Neural cell (in vitro differentiated cells): ENCODE measurements around the gene APBA1.

Source experiments
- EP300 ChIP-seq: fragments of 450-650 bp; conservative IDR thresholded peaks from 2 replicates; pipeline ENCODE4 v1.6.1; 2014; ENCODE audit warnings: antibody characterized with exemption, mild to moderate bottlenecking, moderate library complexity; ENCODE audit not compliant: poor library complexity, severe bottlenecking
- EZH2 ChIP-seq: fragments of 200-600, 300-800 bp; shearing (Covaris generic), sonication (generic); IDR thresholded peaks from 2 replicates; pipeline ENCODE4 v1.6.1; 2014; ENCODE audit warnings: antibody characterized with exemption, low read length, borderline replicate concordance, mild to moderate bottlenecking; ENCODE audit not compliant: insufficient read depth, poor library complexity, severe bottlenecking
- POLR2AphosphoS5 ChIP-seq: IDR thresholded peaks from 2 replicates; pipeline ENCODE4 v1.6.1; 2012
- TF ChIP-seq, protein P1 (sequence below): fragments of 450-650 bp; IDR thresholded peaks from 2 replicates; pipeline ENCODE4 v1.5.1; 2014; ENCODE audit warnings: antibody characterized with exemption, mild to moderate bottlenecking, moderate library complexity; ENCODE audit not compliant: poor library complexity, severe bottlenecking

GRCh38 chr9:69719983-69720382, 47.8 kb upstream of the APBA1 start:
- no peak for TF ChIP-seq EP300
- TF ChIP-seq, protein P1, sequence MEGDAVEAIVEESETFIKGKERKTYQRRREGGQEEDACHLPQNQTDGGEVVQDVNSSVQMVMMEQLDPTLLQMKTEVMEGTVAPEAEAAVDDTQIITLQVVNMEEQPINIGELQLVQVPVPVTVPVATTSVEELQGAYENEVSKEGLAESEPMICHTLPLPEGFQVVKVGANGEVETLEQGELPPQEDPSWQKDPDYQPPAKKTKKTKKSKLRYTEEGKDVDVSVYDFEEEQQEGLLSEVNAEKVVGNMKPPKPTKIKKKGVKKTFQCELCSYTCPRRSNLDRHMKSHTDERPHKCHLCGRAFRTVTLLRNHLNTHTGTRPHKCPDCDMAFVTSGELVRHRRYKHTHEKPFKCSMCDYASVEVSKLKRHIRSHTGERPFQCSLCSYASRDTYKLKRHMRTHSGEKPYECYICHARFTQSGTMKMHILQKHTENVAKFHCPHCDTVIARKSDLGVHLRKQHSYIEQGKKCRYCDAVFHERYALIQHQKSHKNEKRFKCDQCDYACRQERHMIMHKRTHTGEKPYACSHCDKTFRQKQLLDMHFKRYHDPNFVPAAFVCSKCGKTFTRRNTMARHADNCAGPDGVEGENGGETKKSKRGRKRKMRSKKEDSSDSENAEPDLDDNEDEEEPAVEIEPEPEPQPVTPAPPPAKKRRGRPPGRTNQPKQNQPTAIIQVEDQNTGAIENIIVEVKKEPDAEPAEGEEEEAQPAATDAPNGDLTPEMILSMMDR, result no peak
- TF ChIP-seq POLR2AphosphoS5, result no peak
- TF ChIP-seq EZH2, result no peak
